GM13976 (cell line): ENCODE results near the gene POLK.
"Not testable (repeated sequence)": the region's sequence is repeated elsewhere in the genome, so short reads cannot be mapped to it uniquely, and the experiment has no call there.

Experiments used
- DNase-seq: peaks from one replicate; pipeline ENCODE4 v3.0.0; 2012; ENCODE audit warnings: low spot score
- in situ Hi-C: fragments of 300-500 bp; cut with MboI; formaldehyde crosslinking; loops from one replicate; pipeline ENCODE4 v1.12.0; 2022; ENCODE audit warnings: low sequenced_read_pairs, mixed read lengths, inconsistent platforms; ENCODE audit not compliant: unreplicated experiment
- TF ChIP-seq, protein P1 (sequence below): IDR thresholded peaks from 2 replicates; pipeline ENCODE4 v1.5.1; 2012; ENCODE audit warnings: borderline replicate concordance, mild to moderate bottlenecking; ENCODE audit not compliant: insufficient read depth; ENCODE audit errors: extremely low read depth, missing control alignments, control extremely low read depth

The POLK gene

DNA sequence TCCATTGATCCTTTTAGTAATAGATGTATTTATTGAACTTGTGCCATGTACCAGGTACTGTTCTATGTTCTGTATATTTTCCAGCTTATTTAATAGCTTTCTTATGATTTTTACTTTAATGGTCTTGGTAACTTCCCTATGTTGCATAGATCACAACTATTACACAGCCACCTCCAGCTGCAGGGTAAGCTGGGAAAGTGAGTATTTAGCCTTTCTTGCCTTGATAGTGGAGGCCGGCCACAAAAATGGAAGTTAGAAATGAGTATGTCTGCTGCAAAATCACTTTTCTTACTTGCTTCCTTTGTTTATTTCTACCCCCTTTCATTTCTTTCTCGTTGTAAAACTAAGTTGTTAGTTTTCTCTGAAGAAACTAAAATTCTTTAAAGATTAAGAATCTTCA, 56.5 kb downstream of the POLK start:
- DNase-seq: no peak
- TF ChIP-seq, protein P1, sequence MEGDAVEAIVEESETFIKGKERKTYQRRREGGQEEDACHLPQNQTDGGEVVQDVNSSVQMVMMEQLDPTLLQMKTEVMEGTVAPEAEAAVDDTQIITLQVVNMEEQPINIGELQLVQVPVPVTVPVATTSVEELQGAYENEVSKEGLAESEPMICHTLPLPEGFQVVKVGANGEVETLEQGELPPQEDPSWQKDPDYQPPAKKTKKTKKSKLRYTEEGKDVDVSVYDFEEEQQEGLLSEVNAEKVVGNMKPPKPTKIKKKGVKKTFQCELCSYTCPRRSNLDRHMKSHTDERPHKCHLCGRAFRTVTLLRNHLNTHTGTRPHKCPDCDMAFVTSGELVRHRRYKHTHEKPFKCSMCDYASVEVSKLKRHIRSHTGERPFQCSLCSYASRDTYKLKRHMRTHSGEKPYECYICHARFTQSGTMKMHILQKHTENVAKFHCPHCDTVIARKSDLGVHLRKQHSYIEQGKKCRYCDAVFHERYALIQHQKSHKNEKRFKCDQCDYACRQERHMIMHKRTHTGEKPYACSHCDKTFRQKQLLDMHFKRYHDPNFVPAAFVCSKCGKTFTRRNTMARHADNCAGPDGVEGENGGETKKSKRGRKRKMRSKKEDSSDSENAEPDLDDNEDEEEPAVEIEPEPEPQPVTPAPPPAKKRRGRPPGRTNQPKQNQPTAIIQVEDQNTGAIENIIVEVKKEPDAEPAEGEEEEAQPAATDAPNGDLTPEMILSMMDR: no peak
- in situ Hi-C loops: no loop called here

DNA sequence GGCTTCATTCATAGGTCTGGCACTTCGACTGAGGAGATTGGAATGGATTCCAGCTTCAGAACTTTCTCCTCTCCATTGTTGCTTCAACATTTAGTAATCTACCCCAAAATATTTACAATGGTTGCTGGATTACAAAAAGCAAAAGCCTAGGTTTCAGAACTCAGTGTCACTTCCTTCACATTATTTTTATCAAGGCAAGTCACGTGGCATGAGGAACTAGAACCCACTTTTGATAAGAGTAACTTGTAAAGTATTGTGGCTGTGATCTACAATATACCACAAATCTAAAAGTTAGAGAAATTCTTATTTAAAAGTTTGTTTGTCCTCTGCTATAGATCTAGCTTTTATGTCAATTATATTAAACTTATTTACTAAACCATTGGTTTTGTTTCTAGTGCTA, 59.9 kb downstream of the POLK start:
- in situ Hi-C loops: no loop called here
- TF ChIP-seq, protein P1: no peak
- no peak for DNase-seq

DNA sequence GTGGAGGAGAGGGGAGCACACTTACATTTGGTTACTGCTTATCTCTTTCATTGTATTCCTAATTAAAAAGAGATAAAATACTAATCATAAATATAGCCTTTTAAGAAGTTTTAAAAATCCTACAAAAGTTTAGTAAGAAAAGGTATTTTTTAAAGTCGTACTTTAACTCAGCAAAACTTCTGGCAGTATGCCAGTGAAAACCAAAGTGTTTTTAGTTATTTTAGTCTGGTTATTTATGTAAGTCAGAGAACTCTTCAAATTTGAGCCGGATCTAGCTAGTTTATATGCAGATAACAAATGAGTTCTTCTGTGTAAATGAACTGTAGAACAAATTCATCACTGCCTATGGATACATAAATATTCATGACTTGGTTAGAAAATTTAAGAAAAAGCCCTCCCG, 63.1 kb downstream of the POLK start:
- no peak for DNase-seq
- in situ Hi-C loops: no loop called here
- TF ChIP-seq, protein P1: no peak

DNA sequence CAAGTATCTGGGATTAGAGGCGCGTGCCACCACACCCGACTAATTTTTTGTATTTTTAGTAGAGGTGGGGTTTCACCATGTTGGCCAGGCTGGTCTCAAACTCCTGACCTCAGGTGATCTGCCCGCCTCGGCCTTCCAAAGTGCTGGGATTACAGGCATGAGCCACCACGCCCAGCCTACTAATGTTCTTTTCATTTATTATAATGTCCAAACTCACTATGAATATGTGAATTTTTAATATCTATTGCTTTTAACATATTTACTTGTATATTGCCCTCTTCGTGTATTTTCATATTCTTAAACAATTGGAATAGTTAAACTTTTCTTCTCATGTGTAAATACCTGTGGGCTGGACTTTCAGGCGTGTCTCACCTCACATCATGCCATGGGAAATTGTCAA, 66.6 kb downstream of the POLK start:
- DNase-seq, in situ Hi-C loops: not testable (repeated sequence)

DNA sequence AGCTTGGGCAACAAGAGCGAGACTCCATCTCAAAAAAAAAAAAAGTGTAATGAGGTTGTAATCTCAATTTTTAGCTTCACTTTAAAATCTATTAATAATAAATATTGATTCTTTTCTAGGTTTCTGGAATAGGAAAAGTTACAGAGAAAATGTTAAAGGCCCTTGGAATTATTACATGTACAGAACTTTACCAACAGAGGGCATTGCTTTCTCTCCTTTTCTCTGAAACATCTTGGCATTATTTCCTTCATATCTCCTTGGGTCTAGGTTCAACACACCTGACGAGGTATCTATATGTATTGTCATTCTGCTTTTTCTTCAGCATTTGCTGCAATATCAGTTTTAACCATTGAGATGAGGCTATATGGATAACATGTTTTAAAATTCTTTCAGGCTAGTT, 73.0 kb downstream of the POLK start:
- DNase-seq: no peak

DNA sequence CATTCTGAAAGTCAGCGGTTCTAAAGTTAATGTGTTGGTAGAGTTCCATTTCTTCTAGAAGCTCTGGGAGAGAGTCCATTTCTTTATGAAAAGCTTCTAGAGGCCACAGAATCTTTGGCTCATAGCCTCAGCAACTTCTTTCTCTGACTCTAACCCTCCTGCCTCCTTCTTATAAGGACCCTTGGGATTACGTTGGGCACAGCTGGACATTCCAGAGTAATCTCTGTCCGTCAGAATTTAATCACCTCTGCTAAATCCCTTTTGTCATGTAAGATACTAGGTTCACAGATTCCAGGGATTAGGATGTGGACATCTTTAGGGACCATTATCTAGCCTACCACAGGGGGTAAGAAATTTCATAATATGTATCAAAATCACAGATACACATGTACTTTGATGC, 77.0 kb downstream of the POLK start:
- in situ Hi-C loops: no loop called here
- TF ChIP-seq, protein P1: no peak
- no peak for DNase-seq

More for the DNA sequence above, 73.0 kb downstream of the POLK start:
- in situ Hi-C loops: no loop called here
- TF ChIP-seq, protein P1: no peak

DNA sequence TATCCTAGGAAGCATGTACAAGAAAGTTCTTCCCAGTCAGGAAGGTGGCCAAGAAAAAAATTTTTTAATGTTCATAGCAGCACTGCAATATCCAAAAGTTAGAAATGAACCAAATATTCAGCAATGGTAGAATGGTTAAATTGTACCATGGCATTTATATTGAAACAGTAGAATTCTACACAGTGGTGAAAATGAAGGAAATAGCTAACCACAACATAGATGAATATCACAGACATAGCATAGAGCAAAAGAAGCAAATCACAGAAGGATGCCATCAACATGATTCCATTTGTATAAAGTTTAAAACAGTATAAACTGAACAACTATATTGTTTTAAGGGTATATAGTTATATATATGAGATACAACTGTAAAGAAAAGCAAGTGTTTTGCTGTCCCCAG, 88.8 kb downstream of the POLK start:
- TF ChIP-seq, protein P1: no peak
- in situ Hi-C loops: no loop called here
- DNase-seq: no peak
